Stimulated activated effector memory CD8-positive, alpha-beta T cell treated with anti-CD3 and anti-CD28 coated beads, Interleukin-12 subunit alpha, Interleukin-12 subunit beta, amount 100 ng/mL, for 72 hours (primary cell): ENCODE data around the gene C2orf49.

Experiments
- ATAC-seq: fragments of 150-1000 bp; cut with Tn5 transposase; 2 replicates; pipeline ENCODE4 v1.10.0; 2021
- DNase-seq, 2 donors: peaks; one replicate each; pipeline ENCODE4 v3.0.0; 2021 to 2022; ENCODE audit warnings: low spot score in 2 of 2
- H3K27ac Mint-ChIP-seq: one replicate; pipeline ENCODE4 v1.8.0; 2022; ENCODE audit warnings: mild to moderate bottlenecking, mixed read lengths
- H3K36me3 Mint-ChIP-seq: one replicate; pipeline ENCODE4 v1.8.0; 2022; ENCODE audit warnings: mild to moderate bottlenecking, mixed read lengths
- H3K4me1 Mint-ChIP-seq: one replicate; pipeline ENCODE4 v1.8.0; 2022; ENCODE audit warnings: mixed read lengths
- H3K4me3 Mint-ChIP-seq: one replicate; pipeline ENCODE4 v1.8.0; 2022; ENCODE audit warnings: mild to moderate bottlenecking, mixed read lengths
- H3K9me3 Mint-ChIP-seq: one replicate; pipeline ENCODE4 v1.8.0; 2022; ENCODE audit warnings: mixed read lengths

C2orf49 gene

DNA sequence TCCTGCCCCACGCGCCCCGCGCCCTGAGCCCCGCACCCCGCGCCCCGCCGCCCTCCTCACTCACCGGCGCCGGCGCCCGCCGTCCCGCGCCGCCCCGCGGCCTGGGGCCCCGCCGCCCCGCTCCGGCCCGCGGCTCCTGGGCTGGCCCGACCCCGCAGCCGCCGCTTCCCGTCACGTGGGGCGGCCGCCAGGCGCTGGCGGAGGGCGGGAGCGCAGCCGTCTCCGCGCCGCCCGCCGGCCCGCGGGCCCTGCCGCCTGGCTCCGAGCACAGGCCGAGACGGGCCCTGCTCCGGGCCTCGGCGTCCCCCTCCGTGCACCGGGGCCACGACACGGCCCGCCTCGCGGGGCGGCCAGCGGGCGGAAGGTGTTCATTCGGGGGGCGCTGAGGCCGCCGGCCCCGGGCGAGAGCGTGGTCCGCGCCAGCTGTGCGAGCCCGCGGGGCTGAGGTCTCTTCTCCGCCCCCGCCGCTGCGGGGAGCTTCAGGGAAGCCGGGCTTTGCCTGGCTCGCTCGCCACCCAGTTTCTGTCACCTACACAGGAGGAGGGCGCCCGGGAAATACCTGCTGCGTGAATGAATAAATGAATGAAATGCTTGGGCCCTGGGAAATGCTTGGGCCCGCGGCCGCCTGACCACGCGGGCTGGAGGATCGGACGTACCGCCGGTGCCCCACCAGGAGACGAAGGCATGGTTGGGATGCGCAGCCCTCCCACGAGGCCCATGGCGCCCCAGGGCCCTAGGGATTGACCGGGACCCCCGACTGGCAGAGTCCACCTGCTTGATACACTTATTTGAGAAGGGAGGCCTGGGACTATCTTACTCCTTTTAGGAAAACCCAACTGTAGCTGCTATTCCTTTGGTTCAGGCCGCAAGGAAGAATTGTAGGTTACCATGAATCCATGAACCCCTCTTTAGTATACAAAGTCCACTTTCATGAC lies 7.5 kb upstream of the C2orf49 start, which contains the start of gene TGFBRAP1:
Gene TGFBRAP1, minus strand, starts transcription at position 175 of the 935 bp plus-strand sequence. CDS start 21,434 bp downstream, outside the sequence.
- ATAC-seq (peak; percentile 91), DNase-seq (peak; percentile 58 to 76)
- H3K9me3 Mint-ChIP-seq, result no peaks in the 10 kb centered on the region
- peaks cover 41% of the 10 kb centered on the region for H3K4me1 Mint-ChIP-seq
- H3K4me3 Mint-ChIP-seq, result peak within 1 kb of the TSS; percentile 79
- H3K36me3 Mint-ChIP-seq, result peaks cover 19% of the 10 kb centered on the region
- H3K27ac Mint-ChIP-seq, result peak within 1 kb of the TSS; percentile 91

DNA sequence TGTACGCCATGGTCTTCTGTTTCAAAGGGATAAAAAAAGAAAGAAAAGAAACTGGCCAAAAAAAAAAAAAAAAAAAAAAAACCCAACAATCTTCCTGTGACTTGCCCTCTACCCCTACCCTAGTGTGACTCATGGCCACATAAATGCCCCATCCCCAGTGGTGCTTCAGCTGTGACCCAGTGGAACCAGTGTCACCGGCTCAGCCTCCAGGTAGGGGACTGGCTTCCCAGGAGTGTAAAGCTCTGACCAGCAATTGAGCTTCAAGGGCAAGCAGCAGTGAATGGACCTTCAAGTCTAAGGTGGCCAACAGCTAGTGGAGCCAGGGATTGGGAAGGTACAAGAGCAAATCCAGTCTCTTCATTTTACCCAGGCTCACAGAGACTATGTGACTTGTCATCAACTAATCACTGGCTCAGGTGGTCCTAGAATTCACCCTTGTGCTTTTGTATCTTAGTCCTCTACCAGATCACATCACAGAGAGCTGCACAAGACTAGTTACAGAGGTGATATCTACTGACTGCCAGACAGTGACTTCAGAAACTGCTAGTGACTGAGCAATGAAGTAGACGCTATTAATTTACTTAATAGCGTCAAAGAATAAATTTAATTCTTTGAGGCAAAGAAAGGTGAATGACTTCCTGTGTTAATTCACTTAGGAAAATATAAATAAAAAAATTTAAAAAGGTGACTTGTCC lies 6.5 kb upstream of the C2orf49 start:
- peak overlapping the region; percentile 79 for H3K4me3 Mint-ChIP-seq
- H3K36me3 Mint-ChIP-seq, result peaks cover 19% of the 10 kb centered on the region
- ATAC-seq, result no peak
- H3K4me1 Mint-ChIP-seq, result peaks cover 33% of the 10 kb centered on the region
- peak overlapping the region; percentile 91 for H3K27ac Mint-ChIP-seq
- no peaks in the 10 kb centered on the region for H3K9me3 Mint-ChIP-seq
- no peak for DNase-seq

DNA sequence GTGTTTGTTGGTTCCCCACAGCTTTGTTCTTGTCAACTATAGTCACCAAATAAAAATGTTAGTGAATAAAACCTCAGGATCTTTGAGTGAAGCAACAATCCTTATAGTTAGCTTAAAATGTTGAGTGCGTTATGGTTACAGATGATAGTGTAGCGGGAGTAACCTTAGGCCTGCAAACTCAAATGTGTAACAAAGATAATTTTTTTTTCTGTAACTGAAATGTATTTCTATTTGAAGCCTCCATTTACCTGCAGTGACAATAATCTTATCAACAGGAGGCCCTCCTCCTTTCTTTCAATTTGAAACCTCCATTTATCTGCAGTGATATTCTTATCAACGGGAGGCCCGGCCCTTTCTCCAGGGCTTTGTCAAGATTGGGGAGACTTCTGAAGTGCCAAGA lies 3.1 kb upstream of the C2orf49 start:
- no peaks in the 10 kb centered on the region for H3K9me3 Mint-ChIP-seq
- H3K27ac Mint-ChIP-seq, result no peak overlapping the region
- no peak for ATAC-seq
- peaks cover 22% of the 10 kb centered on the region for H3K36me3 Mint-ChIP-seq
- no peak for DNase-seq
- peaks cover 26% of the 10 kb centered on the region for H3K4me1 Mint-ChIP-seq
- H3K4me3 Mint-ChIP-seq, result no peak overlapping the region

DNA sequence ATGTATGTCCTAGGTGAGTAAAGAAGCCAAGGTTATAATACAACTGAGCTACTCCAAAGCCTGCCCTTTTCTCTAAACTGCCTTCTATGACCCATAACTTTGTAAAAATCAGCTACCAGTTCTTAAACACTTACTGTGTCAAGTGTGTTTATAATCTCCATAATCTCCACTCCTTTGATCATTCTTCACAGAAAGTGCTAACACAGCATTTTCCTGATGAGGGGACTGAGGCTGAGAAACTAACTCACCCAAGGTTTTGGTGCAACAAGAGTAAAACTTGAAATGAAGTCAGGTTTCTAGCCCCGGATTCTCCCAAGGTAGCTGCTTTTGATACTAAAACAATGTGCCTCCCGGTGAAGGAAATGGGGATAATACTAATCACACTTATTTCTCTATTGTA lies 1.9 kb upstream of the C2orf49 start:
- Mint-ChIP-seq H3K27ac (no peak overlapping the region), H3K4me3 (no peak overlapping the region), H3K4me1 (peaks cover 25% of the 10 kb centered on the region), H3K36me3 (peaks cover 32% of the 10 kb centered on the region), H3K9me3 (no peaks in the 10 kb centered on the region)
- DNase-seq (no peak), ATAC-seq (no peak)

DNA sequence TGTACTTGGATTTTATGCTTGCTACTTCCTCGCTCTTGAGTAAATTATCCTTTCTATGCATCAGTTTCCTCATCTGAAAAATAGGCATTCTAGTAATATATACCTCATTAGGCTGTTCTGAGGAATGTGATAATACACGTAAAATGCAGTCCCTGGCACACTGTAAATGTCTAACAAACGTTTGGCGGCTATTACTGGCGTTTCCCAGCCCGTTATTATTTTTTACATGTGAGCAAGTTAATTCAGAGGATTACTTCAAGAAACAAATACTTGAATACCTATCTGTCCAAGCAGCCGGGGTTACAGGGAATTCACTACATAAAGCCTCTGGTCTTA lies 586 bp upstream of the C2orf49 start:
- no peak for DNase-seq
- Mint-ChIP-seq H3K9me3 (no peaks in the 10 kb centered on the region), H3K36me3 (peaks cover 45% of the 10 kb centered on the region), H3K4me1 (peaks cover 21% of the 10 kb centered on the region), H3K4me3 (peak overlapping the region; percentile 92), H3K27ac (peak overlapping the region; percentile 100)
- no peak for ATAC-seq

DNA sequence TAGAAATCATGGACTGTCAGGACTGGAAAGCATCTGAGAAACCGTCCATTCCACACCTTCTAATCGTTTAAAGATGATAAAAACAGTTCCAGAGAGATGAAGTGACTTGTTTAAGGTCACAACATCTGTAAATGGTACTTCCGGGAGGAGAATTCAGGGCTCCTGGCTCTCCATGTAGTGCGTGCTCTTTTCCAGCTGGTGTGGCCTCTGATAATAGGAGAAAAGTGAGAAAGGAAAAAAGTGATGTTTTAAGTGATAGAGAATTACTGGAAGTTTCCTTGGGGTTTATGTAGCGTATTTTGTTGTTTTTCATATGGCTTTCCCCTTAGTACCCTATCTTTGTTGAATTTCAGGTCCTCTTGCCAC lies 663 bp downstream of the C2orf49 start:
- Mint-ChIP-seq H3K27ac (peak overlapping the region; percentile 100), H3K36me3 (peaks cover 58% of the 10 kb centered on the region), H3K4me3 (peak overlapping the region; percentile 92), H3K4me1 (peaks cover 21% of the 10 kb centered on the region), H3K9me3 (no peaks in the 10 kb centered on the region)
- ATAC-seq, result peak; percentile 1
- DNase-seq, result no peak

DNA sequence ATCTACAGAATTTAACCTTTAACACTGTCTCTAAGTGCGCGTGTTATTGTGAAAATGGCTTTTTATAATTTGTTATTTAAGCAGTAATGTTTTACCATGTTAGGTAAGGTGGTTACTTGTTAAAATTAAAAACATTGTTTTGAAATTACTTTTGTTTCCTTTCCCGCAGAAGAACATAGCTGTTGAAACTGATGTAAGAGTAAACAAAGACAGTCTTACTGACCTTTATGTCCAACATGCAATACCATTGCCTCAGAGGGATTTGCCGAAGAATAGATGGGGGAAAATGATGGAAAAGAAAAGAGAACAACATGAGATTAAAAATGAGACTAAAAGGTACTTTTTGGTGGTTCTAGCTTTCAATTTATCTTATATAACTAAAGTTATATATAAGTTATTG lies 2.1 kb downstream of the C2orf49 start:
- DNase-seq, result no peak
- Mint-ChIP-seq H3K36me3 (peaks cover 66% of the 10 kb centered on the region), H3K4me1 (peaks cover 21% of the 10 kb centered on the region), H3K27ac (no peak overlapping the region), H3K9me3 (no peaks in the 10 kb centered on the region), H3K4me3 (peak overlapping the region; percentile 92)
- ATAC-seq, result no peak

DNA sequence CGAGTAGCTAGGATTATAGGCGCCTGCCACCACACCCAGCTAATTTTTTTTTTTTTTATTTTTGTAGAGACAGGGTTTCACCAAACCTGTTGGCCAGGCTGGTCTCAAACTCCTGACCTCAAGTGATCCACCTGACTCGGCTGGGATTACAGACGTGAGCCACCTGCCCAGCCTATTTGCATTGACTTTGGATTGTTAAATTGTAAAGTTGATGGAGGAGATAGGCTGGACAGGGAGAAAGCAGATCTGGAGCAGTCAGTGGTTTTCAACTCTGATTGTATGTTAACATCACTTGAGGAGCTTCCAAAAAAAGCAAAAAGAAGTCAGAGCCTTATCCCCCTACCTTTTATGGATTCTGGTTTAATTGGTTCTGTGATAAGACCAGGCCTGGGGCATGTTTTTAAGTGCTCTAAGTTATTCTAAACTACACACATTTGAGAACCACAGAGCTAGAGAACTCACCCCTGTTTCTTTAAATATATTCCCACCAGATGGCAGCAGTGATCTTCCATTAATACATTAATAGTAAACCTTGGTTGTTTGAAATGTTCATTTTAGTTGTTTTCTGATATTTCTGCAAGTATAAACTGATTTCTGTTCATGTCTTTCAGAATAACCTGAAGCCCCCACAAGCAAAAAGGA lies 7.5 kb downstream of the C2orf49 start:
- no peak overlapping the region for H3K4me3 Mint-ChIP-seq
- ATAC-seq (no peak), DNase-seq (no peak)
- H3K27ac Mint-ChIP-seq, result no peak overlapping the region
- H3K36me3 Mint-ChIP-seq, result peaks cover 83% of the 10 kb centered on the region
- H3K9me3 Mint-ChIP-seq, result no peaks in the 10 kb centered on the region
- H3K4me1 Mint-ChIP-seq, result peaks cover 4% of the 10 kb centered on the region

DNA sequence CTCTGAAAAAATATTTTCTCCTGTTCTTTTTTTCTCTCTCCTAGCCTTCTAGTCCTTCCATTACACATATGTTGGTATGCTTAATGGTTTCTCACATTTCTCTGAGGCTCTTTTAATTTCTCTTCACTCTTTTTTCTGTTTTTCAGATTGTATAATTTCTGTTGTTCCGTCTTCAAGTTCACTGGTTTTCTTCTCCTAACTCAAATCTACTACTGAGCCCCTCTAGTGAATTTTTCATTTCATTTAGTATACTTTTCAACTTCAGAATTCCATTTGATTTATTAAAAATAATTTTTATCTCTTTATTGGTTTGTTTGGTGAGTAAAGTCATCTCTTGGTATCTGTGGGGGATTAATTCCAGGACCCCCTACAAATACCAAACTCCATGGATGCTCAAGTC lies 19.8 kb downstream of the C2orf49 start:
- no peak for DNase-seq

DNA sequence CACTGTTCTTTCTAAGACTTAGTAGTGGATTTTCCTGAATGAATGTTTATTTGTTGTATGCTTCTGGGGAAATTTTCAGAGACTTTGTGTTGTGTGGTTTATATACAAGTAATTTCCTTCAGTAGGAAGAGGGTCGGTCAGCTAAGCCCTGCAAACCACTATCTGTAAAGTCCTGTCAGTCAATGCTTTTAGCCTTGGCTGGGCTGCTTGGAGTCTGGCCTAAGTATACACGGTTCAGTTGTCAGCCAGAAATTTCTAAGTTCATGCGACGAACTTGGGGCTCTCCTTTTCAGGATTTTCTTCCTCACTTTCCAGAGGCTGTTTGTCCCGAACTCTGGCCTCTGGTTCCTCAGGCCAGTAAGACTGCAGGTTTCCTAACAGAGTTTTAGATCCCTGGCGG lies 21.3 kb downstream of the C2orf49 start:
- peaks cover 64% of the 10 kb centered on the region for H3K36me3 Mint-ChIP-seq
- no peak for ATAC-seq
- H3K27ac Mint-ChIP-seq, result no peak overlapping the region

More for the DNA sequence above, 19.8 kb downstream of the C2orf49 start:
- H3K4me1 Mint-ChIP-seq, result peaks cover 8% of the 10 kb centered on the region
- H3K36me3 Mint-ChIP-seq, result peaks cover 77% of the 10 kb centered on the region
- no peak for ATAC-seq
- H3K9me3 Mint-ChIP-seq, result peaks cover 9% of the 10 kb centered on the region
- H3K27ac Mint-ChIP-seq, result no peak overlapping the region
- no peak overlapping the region for H3K4me3 Mint-ChIP-seq

DNA sequence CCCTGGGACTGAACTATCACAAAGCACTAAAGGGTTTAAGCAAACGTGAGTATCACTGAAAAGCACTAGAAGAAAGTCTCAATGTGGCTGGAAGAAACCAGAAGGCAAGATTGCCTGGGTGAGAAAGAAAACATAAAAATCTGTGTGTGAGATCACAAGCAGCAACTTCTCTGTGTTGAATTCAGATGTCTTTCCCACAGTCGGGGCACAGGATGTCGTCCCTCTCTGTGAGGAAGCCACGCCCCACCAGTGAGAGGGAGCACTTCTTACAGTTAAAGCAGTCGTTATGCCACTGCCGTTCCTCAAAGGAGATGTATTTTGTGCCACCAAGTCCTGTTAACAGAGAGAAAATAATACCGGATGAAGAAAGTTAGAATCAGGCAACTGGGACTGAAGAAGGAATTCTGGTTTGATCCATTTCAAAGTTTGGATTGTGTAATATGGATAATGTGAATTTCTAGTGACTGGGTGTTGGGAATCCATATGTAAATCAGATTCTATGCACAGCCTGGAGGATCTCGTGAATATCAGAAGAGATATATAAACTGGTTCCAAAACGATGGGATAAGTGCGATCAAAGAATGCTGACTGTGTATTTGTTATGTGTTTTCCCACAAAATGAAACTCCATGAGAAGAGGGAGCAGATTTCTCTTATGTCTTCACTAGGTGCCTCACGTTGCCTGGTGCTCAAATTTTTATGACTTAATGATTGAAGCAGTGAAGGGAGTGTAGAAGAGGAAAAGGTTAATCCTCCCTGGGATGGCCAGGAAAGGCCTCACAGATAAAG lies 24.0 kb downstream of the C2orf49 start:
- H3K36me3 Mint-ChIP-seq, result peaks cover 46% of the 10 kb centered on the region
- H3K9me3 Mint-ChIP-seq, result peaks cover 7% of the 10 kb centered on the region
- H3K27ac Mint-ChIP-seq, result peak overlapping the region; percentile 52
- ATAC-seq (no peak), DNase-seq (no peak)
- H3K4me3 Mint-ChIP-seq, result no peak overlapping the region
- peaks cover 8% of the 10 kb centered on the region for H3K4me1 Mint-ChIP-seq

More for the DNA sequence above, 21.3 kb downstream of the C2orf49 start:
- H3K4me1 Mint-ChIP-seq, result peaks cover 8% of the 10 kb centered on the region
- no peak overlapping the region for H3K4me3 Mint-ChIP-seq
- no peak for DNase-seq
- H3K9me3 Mint-ChIP-seq, result peaks cover 9% of the 10 kb centered on the region

DNA sequence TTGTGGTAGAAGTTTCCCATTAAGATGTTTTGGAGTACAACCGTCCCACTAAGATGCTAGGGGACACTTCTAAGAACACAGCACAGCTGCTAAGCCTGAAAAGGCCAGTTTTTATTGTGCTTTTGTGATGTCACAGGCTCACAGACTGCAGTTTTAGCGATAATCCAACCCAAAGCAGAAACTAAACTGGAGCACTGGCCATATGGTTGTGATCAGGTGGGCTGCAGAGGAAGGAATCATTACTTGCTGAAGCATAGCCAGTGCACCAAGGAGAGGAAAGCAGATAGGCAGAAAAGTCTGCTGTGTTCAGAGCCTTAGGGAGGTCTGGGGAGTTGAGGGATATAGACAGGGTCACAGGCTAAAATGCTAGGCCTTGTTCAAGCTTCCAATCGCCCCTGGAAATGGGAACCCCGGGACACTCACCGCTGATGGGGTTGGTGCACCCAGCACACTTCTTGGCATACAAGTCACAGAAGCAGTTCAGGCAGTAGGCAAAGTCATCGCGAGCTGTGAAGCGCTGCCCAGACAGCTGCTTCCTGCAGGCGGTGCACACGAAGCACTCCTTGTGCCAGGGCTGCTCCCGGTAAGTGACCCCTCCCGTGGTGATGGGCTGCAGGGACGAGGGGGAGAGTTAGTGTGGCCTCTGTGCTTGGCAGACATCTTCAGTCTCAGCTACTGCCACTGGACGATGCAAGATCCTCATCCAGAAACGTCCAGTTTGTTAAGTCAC lies 25.7 kb downstream of the C2orf49 start:
- ATAC-seq (no peak), DNase-seq (no peak)
- peaks cover 28% of the 10 kb centered on the region for H3K36me3 Mint-ChIP-seq
- H3K9me3 Mint-ChIP-seq, result no peaks in the 10 kb centered on the region
- H3K27ac Mint-ChIP-seq, result no peak overlapping the region
- no peak overlapping the region for H3K4me3 Mint-ChIP-seq
- H3K4me1 Mint-ChIP-seq, result peaks cover 8% of the 10 kb centered on the region

DNA sequence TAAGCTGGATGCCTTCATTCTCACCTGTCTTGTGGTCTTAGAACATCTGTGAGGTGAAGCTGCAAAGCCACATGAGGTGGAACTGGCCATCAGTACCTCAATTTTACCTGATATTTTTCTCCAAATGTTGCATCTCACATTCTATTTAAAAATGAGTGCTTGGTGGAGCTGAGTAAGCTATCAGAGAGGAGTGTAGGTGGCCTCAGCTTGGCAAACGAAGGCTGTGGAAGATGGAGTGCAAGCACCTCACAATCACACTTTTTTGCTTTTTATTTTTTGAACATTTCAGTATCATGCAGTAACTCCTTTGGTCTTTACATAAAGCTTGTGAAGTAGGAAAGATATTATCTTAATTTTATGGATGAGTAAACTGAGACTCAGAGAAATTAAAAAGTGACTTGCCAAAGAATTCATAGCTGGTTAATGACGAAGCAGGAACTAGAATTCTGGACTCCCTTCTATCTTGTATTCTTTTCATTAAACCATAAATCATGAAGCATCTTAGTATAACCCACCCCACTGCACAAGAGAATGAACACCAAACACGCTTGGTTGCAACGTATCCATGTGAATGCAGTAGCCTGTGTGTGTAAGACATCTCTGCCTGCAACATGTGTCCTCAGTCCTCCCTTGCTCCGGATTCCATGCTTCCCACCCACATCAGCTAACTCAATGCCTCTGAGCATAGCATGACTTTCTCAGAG lies 27.2 kb downstream of the C2orf49 start:
- DNase-seq, result no peak

DNA sequence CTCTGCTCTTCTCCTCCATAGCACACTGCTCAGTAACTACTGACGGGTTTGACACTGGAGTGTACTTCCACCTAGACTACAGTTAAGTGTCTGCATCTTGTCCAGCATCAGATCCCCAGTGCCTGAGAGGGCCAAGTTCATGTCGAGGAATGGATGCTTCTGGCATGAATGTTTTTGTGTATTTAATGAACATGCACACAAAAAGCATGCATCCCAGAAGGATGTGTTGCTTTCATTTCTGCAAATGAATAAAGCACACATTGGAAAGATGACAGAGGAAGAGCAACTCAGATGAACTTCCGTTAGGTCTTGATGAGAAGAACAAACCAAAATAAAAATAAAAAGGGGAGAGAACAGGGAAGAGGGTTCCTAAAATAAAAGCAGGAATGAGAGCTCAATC lies 27.9 kb downstream of the C2orf49 start:
- ATAC-seq, result no peak
- Mint-ChIP-seq H3K27ac (no peak overlapping the region), H3K9me3 (no peaks in the 10 kb centered on the region), H3K36me3 (peaks cover 12% of the 10 kb centered on the region), H3K4me1 (peaks cover 16% of the 10 kb centered on the region), H3K4me3 (no peak overlapping the region)
- DNase-seq, result no peak

More for the DNA sequence above, 27.2 kb downstream of the C2orf49 start:
- Mint-ChIP-seq H3K27ac (no peak overlapping the region), H3K4me1 (peaks cover 10% of the 10 kb centered on the region), H3K4me3 (no peak overlapping the region), H3K36me3 (peaks cover 19% of the 10 kb centered on the region), H3K9me3 (no peaks in the 10 kb centered on the region)
- no peak for ATAC-seq
